ENCODE measurements around the gene ABLIM1. TPM values are rescaled to one million over a fixed set of nuclear protein-coding genes. Genes with fewer than 3 reads are reported as not detected.
A peak's percentile ranks its signal among the peaks of the same experiment; 100 is the strongest.

ABLIM1 gene
- total RNA-seq, 1 donor from 2014 or later = 473 TPM

GRCh38 chr10:114682532-114682931 is 24.5 kb upstream of the ABLIM1 start:
- intact Hi-C loops (cut with DNase I) = loop anchor here (5.0 kb wide), 1 partner anchor 130 kb away; no protein-coding TSS in a partner anchor
- DNase-seq (ENCODE audit: low spot score) = no peak

GRCh38 chr10:114682121-114682520 is 24.0 kb upstream of the ABLIM1 start:
- intact Hi-C loops (cut with DNase I) = loop anchor here (5.0 kb wide), 1 partner anchor 130 kb away; no protein-coding TSS in a partner anchor
- no peak for DNase-seq (ENCODE audit: low spot score)

- intact Hi-C loops (cut with DNase I) = loop anchor here (5.0 kb wide), 1 partner anchor 129 kb away; no protein-coding TSS in a partner anchor
- DNase-seq (ENCODE audit: low spot score) = no peak
Measured at GRCh38 chr10:114681542-114681941, 23.5 kb upstream of the ABLIM1 start.

DNA sequence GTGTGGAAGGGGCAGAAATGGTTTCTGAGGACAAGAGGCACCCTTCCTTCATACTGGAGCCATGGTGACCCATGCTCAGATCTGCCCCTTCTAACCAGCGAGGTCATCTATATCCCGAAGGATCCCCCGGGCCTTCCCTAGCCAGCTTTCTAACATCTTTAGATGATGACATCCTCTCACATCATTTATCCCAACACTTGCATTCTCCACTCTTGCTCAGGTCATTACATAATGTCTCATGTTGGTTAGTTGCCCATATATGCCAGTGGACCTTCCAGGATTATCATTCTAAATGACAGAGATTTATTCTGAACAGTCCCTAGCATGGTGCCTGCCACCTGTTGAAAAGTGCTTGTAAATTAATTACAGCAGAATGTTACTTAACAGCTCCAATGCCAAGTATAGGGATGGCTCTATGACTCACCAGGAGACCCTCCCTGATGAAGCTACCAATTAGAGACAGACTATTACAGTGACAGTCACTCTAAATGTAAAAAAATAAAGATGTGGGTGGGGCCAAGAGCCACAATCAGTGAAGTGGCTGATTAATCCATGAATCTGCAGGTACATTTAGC is 22.6 kb upstream of the ABLIM1 start:
- DNase-seq (ENCODE audit: low spot score) = no peak
- intact Hi-C loops (cut with DNase I) = loop anchor here (5.0 kb wide), 1 partner anchor 128 kb away; no protein-coding TSS in a partner anchor

GRCh38 chr10:114679552-114679951 is 21.5 kb upstream of the ABLIM1 start:
- intact Hi-C loops (cut with DNase I) = no loop called here
- no peak for DNase-seq (ENCODE audit: low spot score)

DNA sequence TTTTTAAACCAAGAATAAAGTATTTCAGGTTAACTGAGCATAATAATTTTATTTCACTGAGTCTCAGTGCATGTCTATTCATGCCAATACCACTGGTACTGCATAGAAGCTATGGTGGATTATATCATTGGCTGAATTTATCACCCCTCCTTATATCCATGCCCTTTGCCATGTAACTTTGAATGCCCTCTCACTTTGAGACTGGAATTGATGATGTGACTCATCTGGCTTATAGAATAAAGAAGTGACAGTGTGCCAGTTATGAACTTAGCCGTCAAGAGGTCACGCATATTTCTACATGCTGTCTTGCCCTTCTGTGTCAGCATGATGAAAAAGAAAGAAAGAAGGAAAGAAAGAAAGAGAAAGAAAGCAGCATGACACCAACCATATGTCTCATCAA is 20.7 kb upstream of the ABLIM1 start:
- intact Hi-C loops (cut with DNase I) = no loop called here
- DNase-seq (ENCODE audit: low spot score) = no peak

- intact Hi-C loops (cut with DNase I) = no loop called here
- no peak for DNase-seq (ENCODE audit: low spot score)
Measured at GRCh38 chr10:114678336-114678735, 20.3 kb upstream of the ABLIM1 start.

DNA sequence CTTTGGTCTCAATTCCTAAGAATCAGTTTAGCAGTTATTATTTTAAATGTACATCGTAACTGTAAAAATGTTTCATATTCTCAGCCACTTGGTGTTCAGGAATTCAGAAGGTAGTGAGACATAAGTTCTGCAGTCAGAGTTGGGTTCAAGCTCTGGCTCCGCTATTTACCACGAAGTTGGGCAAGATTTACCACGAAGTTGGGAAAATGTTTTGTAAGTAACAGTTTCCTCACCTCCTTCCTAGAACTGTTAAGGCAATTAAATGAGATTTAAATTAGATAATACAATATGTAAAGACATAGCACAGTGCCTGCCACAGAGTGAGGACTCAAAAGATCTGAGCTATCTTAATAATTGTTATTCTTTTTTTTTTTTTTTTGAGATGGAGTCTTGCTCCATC is 16.3 kb upstream of the ABLIM1 start:
- intact Hi-C loops (cut with DNase I) = no loop called here

GRCh38 chr10:114669648-114670047 is 11.6 kb upstream of the ABLIM1 start:
- no peak for DNase-seq (ENCODE audit: low spot score)
- intact Hi-C loops (cut with DNase I) = no loop called here

More for the DNA sequence above, 16.3 kb upstream of the ABLIM1 start:
- DNase-seq (ENCODE audit: low spot score) = no peak

DNA sequence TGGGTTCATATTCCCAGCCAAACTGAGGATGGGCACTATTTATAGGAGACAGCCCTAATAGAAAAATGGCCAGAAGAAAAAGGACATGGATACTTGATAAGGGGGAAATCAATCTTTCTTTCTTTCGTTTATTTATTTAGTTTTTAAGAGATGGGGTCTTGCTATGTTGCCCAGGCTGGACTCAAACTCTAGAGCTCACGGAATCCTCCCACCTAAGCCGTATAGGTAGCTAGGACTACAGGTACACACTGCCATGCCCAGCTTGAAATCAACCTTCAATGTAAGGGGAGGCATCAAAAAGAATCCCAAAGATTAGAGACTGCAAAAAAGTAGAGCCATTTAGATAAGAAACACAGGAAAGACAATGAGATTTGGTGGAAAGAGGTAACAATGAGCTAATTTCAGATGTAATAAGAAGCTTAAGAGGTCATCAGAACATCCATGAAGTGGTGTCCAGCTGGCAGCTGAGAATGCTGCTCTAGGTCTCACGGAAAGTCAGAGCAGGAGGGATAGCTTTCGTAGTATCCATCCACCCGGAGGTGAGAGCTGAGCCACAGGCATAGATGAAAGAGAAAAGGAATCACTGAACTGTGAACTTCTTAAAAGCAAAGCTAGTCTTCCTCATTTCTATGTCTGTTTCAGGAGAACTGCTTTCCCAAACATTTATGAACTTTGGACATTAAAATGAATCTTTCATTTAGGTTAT is 10.5 kb upstream of the ABLIM1 start:
- intact Hi-C loops (cut with DNase I) = no loop called here
- no peak for DNase-seq (ENCODE audit: low spot score)

DNA sequence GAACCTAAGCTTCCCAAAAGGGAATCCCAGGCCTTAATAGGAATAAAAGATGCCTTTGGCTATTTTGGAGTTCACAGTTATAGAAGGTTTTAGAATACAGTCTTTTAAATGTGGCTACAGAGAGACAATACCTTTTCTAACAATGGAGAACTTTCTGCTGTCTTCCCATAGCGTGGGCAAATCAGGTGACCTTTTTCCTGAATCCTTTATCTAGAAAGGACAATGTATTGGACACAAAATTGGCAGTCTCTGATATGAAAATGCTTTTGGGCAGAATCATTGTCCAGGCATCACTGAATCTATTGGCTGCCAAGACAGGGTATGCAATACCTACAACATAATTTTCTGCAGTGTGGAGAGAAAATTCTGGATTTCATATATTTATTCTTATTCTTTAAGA is 7.8 kb upstream of the ABLIM1 start:
- DNase-seq (ENCODE audit: low spot score) = no peak
- intact Hi-C loops (cut with DNase I) = no loop called here

- DNase-seq (ENCODE audit: low spot score) = no peak
- intact Hi-C loops (cut with DNase I) = no loop called here
Measured at GRCh38 chr10:114665406-114665805, 7.3 kb upstream of the ABLIM1 start.

DNA sequence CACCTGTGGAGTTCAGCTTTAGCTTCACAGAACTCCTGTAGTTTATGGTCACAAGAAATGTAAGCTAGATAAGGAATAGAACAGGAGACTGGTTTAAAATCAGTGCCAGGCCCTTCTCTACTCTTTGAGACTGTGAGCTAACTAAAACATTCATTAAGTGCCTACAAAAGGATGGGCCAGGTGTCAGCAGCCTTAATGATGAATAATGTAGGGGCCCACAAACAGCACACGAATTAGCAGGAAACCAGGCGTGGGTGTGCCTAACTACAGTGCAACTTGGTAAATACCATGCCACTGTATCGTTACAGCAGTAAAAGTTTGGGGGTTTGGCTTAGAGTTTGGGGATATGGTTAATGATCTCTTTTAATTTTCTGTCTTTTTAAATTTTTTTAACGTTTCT is 6.1 kb upstream of the ABLIM1 start:
- no peak for DNase-seq (ENCODE audit: low spot score)
- intact Hi-C loops (cut with DNase I) = no loop called here

DNA sequence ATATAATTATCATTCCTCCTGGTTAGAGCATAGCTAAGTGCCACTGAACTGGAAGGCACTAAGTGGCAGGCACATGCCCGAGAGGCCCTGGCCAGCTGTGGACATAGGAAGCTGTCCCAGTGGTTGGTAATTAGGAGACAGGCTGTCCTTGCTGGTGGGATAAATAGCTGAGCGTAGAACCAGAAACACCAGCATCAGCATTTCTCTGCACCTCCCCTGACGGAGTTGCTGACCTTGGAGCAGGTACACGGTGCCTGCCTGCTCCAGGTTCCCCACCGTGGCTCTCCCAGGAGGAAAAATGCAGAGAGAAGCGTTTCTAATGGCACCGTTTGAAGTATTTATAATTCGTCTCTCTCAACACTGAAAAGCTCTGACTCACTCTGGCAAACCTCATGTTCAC is 5.6 kb upstream of the ABLIM1 start:
- intact Hi-C loops (cut with DNase I) = no loop called here
- DNase-seq (ENCODE audit: low spot score) = no peak

- intact Hi-C loops (cut with DNase I) = no loop called here
- DNase-seq (ENCODE audit: low spot score) = no peak
Measured at GRCh38 chr10:114662646-114663217, 4.7 kb upstream of the ABLIM1 start.

- no peak for DNase-seq (ENCODE audit: low spot score)
- intact Hi-C loops (cut with DNase I) = no loop called here
Measured at GRCh38 chr10:114661212-114661880, 3.3 kb upstream of the ABLIM1 start.

DNA sequence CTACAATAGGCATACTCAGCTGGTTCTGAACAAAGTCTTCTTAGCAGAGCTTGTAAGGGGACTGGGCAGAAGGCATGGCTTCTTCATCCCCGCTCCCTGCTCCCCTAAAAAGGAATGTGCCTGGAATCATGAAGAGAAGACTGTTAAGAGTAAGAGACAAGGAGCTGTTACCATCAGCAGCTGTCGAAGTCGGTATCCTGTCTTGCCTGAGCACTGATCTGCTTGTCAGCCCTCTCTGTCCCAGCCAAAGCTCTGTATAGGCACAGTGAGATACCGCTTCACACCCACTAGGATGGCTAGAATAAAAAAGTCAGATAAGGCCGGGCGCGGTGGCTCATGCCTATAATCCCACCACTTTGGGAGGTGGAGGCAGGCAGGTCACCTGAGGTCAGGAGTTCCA is 2.4 kb downstream of the ABLIM1 start:
- intact Hi-C loops (cut with DNase I) = loop anchor here (2.0 kb wide), 1 partner anchor 29 kb away; no protein-coding TSS in a partner anchor
- no peak for DNase-seq (ENCODE audit: low spot score)

- intact Hi-C loops (cut with DNase I) = loop anchor here (2.0 kb wide), 1 partner anchor 30 kb away; no protein-coding TSS in a partner anchor
- DNase-seq (ENCODE audit: low spot score) = no peak
Measured at GRCh38 chr10:114654822-114655575, 3.1 kb downstream of the ABLIM1 start.

DNA sequence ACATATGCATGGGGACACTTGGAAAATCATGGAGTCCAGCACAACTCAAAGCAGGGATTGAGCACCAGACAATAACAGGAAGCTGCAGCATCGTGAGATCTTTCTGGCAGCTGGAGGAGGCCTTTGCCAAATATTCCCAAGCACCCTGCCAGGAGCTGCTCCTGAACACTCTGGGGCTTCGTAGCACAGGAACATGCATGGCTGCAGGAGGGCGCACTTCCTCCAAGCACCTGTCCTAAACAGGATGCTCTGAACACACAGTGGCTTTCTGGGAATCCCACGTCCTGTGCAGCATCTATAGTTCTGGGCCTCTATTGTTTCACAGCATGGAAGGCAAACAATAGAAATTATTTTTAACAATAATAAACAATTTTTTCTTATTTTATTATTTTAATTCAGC is 4.1 kb downstream of the ABLIM1 start:
- peak; percentile 80 for DNase-seq (ENCODE audit: low spot score)
- intact Hi-C loops (cut with DNase I) = loop anchor here (2.0 kb wide), 1 partner anchor 31 kb away; no protein-coding TSS in a partner anchor

All from cardiac septum (tissue), 1 donor.